HG03097 (cell line): Measurements from ENCODE around the gene ZNF410.
"Not testable (repeated sequence)": the region's sequence is repeated elsewhere in the genome, so short reads cannot be mapped to it uniquely, and the experiment has no call there.

ENCODE experiments used
- ATAC-seq: cut with Tn5 transposase; IDR thresholded peaks from one replicate; pipeline ENCODE4 v1.9.1; 2021; ENCODE audit not compliant: unreplicated experiment, low FRiP score

The ZNF410 gene, protein sequence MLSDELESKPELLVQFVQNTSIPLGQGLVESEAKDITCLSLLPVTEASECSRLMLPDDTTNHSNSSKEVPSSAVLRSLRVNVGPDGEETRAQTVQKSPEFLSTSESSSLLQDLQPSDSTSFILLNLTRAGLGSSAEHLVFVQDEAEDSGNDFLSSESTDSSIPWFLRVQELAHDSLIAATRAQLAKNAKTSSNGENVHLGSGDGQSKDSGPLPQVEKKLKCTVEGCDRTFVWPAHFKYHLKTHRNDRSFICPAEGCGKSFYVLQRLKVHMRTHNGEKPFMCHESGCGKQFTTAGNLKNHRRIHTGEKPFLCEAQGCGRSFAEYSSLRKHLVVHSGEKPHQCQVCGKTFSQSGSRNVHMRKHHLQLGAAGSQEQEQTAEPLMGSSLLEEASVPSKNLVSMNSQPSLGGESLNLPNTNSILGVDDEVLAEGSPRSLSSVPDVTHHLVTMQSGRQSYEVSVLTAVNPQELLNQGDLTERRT

GRCh38 chr14:73886449-73887317, at the start of gene ZNF410:
Gene ZNF410, plus strand, starts transcription at chr14:73886859. Its CDS starts 5,317 bp downstream, at chr14:73892176.
- peak; percentile 94 for ATAC-seq

GRCh38 chr14:73838293-73839034, 48.2 kb upstream of the ZNF410 start:
- not testable (repeated sequence) for ATAC-seq

- no peak for ATAC-seq
Measured at GRCh38 chr14:73842201-73842600, 44.5 kb upstream of the ZNF410 start.

DNA sequence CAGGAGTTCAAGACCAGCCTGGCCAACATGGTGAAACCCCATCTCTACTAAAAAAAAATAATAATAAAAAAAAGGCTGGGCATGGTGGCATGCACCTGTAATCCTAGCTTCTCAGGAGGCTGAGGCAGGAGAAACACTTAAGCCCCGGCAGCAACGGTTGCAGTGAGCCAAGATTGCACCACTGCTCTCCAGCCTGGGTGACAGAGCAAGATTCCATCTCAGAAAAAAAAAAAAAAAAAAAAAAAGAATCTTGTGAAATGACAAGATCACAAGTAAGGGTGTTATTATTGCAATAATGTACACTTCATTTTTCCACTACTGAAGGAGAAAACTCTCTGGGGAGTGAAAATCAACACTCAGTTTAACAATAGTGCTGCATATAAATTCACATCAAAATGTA, 43.8 kb upstream of the ZNF410 start:
- no peak for ATAC-seq

GRCh38 chr14:73843296-73843695, 43.4 kb upstream of the ZNF410 start:
- ATAC-seq, result no peak

DNA sequence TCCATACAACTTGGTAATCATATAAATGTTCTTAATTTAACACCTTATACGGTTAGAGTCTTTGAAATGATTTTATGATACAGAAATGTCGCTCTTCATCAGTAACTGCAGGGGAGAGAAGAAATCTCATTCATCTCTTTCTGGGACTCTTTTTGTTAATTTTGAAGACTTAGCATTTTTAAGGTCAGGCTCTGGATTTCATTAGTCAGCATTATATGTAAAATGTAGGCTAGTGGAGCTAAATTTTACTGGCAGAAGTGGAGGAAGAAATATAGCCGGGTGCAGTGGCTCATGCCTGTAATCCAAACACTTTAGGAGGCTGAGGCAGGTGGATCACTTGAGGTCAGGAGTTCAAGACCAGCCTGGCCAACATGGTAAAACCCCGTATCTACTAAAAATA, 39.7 kb upstream of the ZNF410 start:
- ATAC-seq, result no peak

GRCh38 chr14:73851000-73851399, 35.7 kb upstream of the ZNF410 start:
- no peak for ATAC-seq

DNA sequence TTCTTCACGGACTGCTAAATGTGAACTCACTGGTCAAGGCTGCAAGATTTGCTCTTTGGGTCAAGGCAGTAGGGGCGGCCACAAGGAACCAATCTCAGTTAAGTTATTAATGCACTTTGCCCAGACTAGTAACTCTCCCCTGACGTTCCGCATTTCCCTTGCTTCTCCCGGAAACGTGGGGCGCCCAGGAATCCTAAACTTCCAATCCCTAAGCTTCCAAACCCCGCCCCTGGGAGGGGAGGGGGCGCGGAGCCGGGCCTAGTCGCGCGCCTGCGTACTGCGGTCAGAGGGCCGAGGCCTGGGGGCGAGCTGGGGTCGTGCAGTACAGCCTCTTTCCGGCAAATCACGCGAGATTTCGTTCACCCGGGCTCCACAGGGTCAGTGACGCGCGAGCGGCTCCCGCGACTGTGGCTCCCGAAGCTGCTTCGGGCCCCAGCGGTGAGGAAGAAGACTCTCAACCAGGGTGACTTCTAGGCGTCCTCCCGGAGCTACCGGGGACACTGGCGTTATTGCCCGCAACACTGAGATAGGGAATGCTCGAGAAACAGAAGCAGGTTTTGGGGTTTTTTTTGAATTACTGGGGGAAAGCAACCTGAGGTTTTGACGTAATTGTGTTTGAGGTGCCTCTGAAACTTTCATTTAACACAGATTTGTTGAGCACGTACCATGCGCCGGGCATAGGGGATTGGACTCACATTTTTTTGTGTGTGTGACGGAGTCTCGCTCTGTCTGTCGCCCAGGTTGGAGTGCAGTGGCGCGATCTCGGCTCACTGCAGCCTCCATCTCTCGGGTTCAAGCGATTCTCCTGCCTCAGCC, 34.9 kb upstream of the ZNF410 start, which contains the start of gene PTGR2:
Gene PTGR2, plus strand, starts transcription at position 265 of the 816 bp plus-strand sequence. CDS start 7,032 bp downstream, outside the sequence.
- peak; percentile 68 for ATAC-seq

DNA sequence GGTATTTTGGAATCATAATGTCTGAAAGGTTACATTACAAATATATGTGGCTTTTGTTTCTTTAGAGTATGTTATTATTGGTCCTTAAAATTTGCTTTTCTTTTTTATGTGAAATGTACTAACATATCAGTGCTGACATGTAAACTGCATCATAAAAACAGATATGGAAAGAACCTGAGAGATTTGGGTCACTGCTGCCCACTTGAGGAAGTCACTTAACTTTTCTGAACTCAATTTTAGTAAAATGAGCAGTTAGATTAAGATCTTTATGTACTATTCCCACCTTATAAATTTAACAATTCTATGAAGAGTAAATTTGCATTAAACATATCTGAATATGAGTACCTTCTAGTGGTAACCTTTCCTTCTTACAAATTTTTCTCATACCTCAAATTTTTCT, 27.5 kb upstream of the ZNF410 start:
- ATAC-seq, result no peak

- no peak for ATAC-seq
Measured at GRCh38 chr14:73861073-73861472, 25.6 kb upstream of the ZNF410 start.

DNA sequence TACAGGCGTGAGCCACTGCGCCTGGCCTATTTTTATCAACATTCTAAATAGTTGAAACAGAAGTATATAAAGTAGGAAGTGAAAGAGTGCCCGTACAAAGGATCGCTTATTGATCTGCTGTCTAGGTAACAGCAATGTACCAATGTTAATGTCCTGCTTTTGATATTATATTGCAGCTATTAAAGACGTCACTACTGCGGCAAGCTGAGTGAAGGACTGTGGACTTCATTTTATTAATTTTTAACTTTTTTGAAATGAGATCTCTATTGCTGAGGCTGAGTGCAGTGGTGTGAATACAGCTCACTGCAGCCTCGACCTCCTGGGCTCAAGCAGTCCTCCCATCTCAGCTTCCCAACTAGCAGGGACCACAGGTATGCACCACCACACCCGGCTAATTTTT, 24.2 kb upstream of the ZNF410 start:
- no peak for ATAC-seq

- no peak for ATAC-seq
Measured at GRCh38 chr14:73863209-73863608, 23.4 kb upstream of the ZNF410 start.

DNA sequence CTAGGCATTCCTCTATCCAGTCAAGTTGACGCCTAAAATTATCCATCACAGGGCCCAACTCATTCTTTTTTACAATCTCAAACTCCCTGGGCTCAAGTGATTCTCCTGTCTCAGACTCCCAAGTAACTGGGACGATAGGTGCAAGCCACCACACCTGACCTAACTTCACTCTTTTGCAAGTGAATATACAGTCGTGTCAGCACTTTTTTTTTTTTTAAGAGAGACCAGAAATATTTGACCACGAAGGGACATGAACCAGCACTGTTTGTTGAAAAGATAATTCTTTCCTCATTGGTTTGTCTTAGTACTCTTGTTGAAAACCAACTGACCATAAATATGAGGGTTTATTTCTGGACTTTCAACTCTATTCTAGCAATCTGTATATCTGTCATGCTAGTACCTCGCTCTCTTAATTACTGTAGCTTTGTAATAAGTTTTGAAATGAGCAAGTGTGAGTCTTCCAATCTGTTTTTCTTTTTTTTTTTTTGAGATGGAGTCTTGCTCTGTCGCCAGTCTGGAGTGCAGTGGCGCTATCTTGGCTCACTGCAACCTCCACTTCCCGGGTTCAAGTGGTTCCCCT, 21.0 kb upstream of the ZNF410 start:
- ATAC-seq, result no peak

DNA sequence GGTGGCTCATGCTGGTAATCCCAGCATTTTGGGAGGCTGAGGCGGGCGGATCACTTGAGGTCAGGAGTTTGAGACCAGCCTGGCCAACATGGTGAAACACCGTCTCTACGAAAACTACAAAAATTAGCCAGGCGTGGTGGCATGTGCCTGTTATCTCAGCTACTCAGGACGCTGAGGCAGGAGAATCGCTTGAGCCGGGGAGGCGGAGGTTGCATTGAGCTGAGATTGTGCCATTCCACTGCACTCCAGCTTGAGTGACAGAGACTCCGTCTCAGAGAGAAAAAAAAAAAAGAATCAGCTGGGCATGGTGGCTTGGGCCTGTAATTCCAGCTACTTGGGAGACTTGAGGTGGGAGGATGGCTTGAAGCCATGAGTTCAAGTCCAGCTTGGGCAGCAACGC, 16.9 kb upstream of the ZNF410 start:
- not testable (repeated sequence) for ATAC-seq

- no peak for ATAC-seq
Measured at GRCh38 chr14:73870525-73871235, 16.0 kb upstream of the ZNF410 start.

DNA sequence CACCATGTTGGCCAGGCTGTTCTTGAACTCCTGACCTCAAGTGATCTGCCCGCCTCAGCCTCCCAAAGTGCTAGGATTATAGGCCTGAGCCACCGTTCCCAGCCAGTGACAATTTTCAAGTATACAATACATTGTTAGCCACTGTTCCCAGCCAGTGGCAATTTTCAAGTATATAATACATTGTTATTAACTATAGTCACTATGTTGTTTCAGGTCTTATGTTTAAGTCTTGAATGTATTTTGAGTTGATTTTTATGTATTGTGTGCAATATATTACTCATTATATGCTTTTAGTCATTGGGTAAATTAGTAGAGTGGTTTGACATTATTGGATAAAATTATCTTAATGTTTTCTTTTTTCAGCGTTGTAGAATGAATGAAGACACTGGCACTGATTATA, 13.0 kb upstream of the ZNF410 start:
- no peak for ATAC-seq

- no peak for ATAC-seq
Measured at GRCh38 chr14:73877790-73878189, 8.9 kb upstream of the ZNF410 start.

DNA sequence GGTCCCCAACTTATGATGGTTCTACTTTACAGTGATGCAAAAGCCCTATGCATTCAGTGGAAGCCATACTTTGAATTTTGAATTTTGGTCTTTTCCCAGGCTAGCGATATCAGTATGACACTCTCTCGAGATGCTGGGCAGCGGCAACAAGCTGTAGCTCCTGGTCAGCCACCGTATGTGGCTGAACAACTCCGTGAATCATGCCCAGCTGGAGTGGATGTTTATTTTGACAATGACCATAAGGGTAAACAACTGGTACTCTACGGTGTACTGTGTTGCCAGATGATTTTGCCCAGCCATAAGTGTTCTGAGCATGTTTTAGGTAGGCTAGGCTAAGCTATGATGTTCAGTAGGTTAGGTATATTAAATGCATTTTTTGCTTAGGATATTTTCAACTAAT, 8.2 kb upstream of the ZNF410 start:
- ATAC-seq, result no peak

GRCh38 chr14:73879027-73879426, 7.6 kb upstream of the ZNF410 start:
- ATAC-seq, result no peak
